ENCODE data around the gene ITPRID2.
"Not testable (repeated sequence)": the region's sequence is repeated elsewhere in the genome, so short reads cannot be mapped to it uniquely, and the experiment has no call there.

ITPRID2 gene

GRCh38 chr2:181916726-181917718 is 25.5 kb downstream of the ITPRID2 start:
- no peak for DNase-seq

DNA sequence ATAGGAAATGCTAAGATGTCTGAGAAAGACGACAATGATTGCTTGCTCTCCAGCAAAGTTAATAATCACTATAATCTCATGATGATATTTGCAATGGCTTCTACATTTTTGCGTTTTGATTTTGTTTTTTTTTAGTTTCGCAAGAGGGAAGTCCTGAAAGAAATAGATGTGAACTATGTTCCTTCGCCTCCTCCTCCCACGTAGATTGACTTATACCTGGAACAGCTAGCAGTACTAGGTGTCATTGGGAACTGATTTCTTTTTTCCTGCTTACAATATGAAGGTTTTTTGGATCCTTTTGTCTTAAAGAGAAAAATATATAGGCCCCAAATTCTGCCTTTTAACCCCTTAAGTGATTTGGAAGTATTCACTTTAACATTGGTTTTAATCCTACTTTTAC is 26.7 kb downstream of the ITPRID2 start:
- DNase-seq: no peak

DNA sequence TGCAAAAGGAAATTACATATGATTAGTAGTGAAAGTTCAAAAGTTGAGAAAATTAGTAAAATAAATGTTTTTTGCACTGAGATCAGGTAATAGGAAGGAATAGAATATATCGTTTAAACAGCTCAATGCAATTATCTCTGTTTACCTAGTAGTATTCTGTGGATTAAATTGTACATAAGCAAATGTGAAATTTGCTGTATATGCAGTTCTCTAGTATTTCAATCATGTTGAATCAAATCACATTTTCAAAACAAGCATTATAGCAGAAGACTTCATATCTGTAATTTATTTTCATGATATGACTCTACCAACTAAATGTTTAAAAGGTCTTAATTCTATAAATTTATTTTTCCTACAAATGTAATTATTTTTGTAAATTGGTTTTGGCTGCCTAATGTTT is 31.6 kb downstream of the ITPRID2 start:
- no peak for DNase-seq

DNA sequence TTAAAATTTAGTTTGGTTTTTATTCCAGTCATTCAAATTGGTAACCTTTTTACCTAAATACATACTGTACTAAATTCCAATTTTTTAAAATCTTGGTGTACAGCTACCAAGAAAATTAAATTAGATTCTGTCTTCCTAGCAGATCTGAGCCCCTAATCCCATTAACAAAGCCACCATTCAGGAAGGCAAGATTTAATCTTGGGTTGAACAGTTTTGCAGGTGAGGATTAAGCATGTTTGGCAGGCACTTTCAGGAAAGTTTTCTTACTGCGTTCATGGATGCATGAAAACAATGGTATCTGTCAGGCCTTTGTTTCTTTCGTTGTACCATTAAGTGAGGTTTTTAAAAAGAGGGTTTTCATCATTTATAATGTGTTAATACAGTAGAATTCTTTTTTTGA is 32.8 kb downstream of the ITPRID2 start:
- no peak for DNase-seq

DNA sequence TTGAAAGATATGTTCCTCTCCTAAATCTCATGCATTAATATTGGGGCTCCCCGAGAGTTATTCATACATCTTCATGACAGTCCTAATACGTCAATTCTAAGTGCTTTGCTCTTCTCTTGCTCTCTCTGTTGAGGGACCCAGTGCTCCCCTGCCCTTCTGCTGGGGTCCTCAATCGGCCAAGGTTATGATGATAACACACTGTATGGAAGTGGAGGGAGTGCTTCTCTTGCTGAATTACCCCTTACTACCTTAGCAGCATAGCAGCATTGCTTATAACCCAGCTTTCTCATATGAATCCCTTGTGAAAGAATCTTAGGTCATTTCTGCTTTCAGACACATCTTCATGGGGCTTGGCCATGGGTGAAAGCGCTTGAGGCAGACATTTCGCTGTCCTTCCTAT is 43.2 kb downstream of the ITPRID2 start:
- no peak for DNase-seq

DNA sequence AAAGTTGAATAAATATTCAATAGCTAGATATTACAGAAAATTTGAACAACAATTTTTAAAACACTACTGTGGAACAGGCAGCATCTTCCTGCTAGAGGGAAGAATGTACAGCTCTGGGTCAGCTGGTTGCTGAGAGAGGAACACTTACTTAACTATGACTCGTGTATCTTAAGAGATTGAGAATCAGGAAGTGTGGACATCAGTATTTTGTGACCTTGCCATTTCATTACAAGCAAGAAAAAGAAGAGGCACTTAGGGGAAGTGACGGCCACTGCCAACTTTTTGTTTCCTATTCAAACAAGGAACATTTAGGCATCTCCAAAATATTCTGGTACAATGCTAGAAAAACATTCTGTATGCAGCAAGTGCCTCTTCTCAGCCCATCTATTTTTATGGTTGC is 45.9 kb downstream of the ITPRID2 start:
- no peak for DNase-seq

DNA sequence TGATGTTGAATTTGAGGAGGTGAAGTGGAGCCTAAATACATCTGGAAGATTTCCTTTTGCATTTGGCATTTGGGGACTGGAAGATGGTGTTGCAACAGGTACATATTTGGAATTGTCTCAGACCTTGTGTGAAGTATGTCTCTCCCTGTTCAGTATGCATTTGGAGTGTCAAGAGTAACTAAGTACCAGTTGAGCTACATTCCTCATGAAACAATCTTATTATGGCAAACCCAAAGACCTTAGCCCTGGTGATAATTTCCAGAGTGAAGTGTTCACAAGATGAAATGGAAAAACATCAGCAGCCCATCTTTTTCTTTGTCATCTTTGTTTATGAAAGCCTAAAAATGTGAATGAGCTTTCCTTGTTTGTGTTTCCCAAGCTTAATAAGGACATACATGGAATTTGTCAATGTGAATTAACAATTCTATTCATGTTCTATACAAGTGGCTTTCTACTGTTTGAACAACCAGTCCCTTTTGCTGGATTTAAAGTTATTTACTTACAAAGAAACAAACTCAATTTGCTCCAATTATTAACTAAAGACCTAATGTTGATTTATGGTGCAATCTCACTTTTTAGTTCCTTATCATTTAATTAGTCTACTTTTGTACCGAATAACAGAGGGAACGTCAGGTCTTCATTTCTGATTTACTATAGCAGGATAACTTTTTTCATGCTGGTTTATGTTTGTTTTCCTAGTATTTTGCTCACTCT is 52.0 kb downstream of the ITPRID2 start:
- DNase-seq: no peak

DNA sequence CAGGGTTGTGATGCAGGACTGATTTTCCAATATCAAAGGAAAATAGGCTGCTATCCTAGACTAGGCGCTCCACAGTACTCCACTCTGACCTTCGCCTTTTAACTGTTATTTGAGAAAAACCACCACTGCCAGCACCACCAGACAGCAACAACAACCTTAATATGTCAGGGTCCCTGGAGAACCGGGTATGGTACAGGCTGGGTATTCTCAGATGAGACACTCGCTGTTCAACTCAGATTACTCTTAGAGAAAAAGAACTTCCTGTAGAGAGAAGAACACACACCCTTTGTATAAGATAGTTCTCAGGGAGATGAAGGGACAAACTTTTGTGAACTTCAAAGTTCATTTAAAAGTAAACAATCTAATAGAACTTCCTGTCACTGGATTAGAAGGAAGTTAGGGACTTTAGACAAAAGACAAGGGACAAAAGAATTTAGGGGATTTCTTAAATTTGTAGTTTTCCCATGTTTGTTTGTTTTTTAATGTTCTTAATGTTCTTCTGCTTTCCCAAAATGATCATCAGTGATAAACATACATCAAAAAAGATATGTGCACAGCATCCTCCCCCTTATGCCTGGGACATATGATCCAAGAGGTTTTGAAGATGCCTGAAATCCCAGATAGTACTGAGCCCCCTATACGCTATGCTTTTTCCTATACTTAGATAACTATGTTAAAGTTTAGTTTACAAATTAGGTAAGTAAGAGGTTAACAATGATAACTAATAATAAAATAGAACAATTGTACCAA is 52.8 kb downstream of the ITPRID2 start:
- no peak for DNase-seq

DNA sequence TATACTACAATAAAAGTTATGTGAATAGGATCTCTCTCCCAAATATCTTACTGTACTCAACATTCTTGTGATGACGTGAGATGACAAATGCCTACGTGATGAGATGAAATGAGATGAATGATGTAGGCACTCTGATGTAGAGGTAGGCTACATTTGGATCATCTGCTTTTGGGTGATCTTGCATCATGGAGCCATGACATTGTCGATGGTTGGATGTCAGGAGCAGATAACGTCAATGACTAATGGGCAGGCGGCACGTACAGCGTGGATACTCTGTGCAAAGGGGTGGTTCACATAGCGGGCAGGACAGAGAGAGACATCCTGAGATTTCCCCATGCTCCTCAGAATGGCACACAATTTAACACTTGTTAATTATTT is 53.4 kb downstream of the ITPRID2 start:
- no peak for DNase-seq

GRCh38 chr2:181946444-181947127 is 55.1 kb downstream of the ITPRID2 start:
- peak in 1 of 5 experiments; percentile 9 for DNase-seq

- no peak for DNase-seq
These were observed 55.7 kb downstream of the ITPRID2 start for GRCh38 chr2:181947273-181947672.

DNA sequence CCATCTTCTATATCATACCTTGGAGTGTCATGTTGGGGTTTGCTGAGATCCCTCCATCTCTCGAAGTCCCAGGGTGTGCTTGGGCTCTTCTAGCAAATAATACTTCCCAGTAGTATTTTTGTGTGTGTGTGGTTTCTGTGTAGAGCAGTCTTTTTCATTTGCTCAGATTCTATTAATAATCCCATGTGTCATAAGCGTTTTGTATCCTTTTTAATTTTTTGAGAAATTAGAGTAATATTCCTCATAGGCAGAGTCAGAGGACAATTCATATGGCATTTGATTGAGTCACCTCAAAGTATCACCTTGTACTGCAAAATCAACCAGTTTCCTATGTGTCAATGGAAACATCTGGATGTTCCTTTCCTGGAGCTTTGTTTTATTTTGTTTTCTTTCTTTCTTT is 56.7 kb downstream of the ITPRID2 start:
- no peak for DNase-seq

DNA sequence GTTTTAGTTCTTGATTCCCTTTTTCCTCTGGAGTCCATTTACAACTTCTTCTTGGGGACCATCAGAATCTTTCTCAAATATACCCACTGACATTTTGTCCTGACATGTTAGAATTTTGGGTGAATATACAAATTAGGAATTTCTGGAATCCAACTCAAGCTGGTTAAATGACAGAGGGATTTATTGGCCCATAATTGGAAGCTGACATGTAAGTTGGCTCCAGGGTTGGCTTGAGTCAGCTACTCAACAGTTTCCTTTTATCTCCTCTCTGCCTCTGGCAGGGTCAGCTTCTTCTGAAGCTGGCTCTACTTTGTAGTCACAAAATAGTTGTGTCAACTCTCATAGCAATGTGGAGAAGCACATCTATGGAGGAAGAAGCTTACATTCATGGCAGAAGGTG is 57.5 kb downstream of the ITPRID2 start:
- no peak for DNase-seq

- peak in 1 of 5 experiments; percentile 27 for DNase-seq
These were observed 61.1 kb downstream of the ITPRID2 start for GRCh38 chr2:181952404-181953226.

GRCh38 chr2:181953881-181954537 is 62.5 kb downstream of the ITPRID2 start:
- DNase-seq: peak; percentile 13 to 78 (median 32)

- DNase-seq: no peak
These were observed 63.0 kb downstream of the ITPRID2 start for GRCh38 chr2:181954538-181954883.

DNA sequence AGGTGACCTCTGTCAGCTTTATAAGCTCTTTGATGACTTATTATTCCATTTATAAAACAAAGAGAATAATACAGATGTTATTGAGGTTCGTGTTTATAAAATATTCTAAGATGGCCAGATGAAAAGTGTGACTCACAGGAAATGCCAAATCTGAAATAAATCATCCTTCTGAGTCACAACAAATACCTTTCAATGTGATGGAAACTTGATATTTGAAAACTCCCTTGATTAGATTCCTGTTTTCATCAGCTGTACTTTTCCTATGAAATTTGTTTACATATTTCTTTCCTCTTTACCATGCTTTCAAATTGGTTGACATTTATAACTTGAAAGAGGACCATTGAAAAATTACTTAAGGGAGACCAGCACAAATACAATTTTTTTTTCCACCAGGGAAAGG is 63.5 kb downstream of the ITPRID2 start:
- DNase-seq: no peak

- DNase-seq: not testable (repeated sequence)
These were observed 64.3 kb downstream of the ITPRID2 start for GRCh38 chr2:181955866-181956265.

- DNase-seq: peak in 1 of 5 experiments; percentile 38
These were observed 66.1 kb downstream of the ITPRID2 start for GRCh38 chr2:181957668-181958067.

DNA sequence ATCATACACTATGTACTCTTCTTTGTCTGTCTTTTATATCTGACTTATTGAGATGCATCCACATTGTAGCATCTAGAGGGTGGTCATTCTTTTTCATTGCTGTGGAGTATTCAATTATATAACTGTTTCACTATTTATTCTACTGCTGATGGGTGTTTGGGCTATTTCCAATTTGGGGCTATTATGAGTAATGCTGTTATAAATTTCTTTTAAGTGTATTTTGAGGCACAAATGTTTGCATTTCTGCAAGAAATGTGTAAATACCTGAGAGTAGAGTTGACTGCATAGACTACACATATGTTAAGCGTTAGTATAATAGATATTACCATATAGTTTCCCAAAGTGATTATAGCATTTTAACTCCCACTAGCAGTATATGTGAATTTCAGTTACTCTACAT is 67.2 kb downstream of the ITPRID2 start:
- DNase-seq: no peak

DNA sequence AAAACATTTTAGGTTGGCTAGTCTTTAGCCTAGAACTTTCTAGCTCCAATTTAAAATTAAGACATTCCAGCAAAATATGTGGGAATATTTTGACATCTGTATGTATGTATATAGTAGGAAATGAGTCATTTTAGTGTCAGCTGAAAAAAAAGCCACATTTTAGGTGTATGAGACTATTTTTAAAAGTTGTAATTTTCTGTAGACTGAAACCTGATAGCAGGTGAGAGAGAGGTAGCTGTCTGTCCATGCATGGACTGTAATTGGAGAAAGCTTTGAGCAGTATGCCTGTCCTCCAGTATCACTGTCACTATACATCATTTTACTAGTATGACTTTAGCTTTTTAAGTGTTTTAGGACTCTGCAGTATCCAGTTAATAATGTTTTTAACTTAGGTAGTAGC is 68.0 kb downstream of the ITPRID2 start:
- no peak for DNase-seq

Measured in T-helper 2 cell (primary cell).